A549 (cell line): ENCODE results near the gene ADI1. TPM values are rescaled to one million over a fixed set of nuclear protein-coding genes. Genes with fewer than 3 reads are reported as not detected.

Source experiments
- ATAC-seq, 2 experiments: fragments of 200-7000 bp in 1 of 2; fragments of >200 bp in 1 of 2; cut with Nextera tagmentation in 1 of 2; cut with Tn5 transposase in 1 of 2; 3 replicates each; pipeline versions ENCODE4 v1.8.0 to v1.9.1; 2018 to 2020; ENCODE audit warnings: mild to moderate bottlenecking in 1 of 2, moderate library complexity in 1 of 2
- CTCF ChIA-PET: fragments of 300-600 bp; sonication (Branson Sonifier 250); formaldehyde crosslinking; extraction: SDS; loops from one replicate; lab custom pipeline; 2021; ENCODE audit warnings: antibody characterized with exemption, inconsistent platforms; lab: Yijun Ruan, JAX
- POLR2A ChIA-PET: fragments of 350-600 bp; formaldehyde crosslinking; extraction: SDS; loops from one replicate; lab custom pipeline; 2021; ENCODE audit warnings: antibody characterized with exemption, inconsistent platforms; lab: Yijun Ruan, JAX
- DNase-seq, 2 experiments: peaks; one replicate each; pipeline versions ENCODE4 v3.0.0 to v3.0.0-alpha.2; 2011 to 2016; ENCODE audit warnings: low read depth in 1 of 2, low spot score in 1 of 2
- FAIRE-seq: peaks from 2 replicates; lab custom pipeline; 2011; peaks lifted over from hg19 to GRCh38; lab: Jason Lieb, UNC
- H3K27ac ChIP-seq, 2 experiments: fragments of >200 bp; sonication (Bioruptor Twin); formaldehyde crosslinking; 3 replicates each; pipeline ENCODE4 v1.5.1; 2016 to 2017
- H3K4me1 ChIP-seq: fragments of >200 bp; sonication (Bioruptor Twin); formaldehyde crosslinking; 3 replicates; pipeline ENCODE4 v1.6.1; 2016
- H3K4me2 ChIP-seq: fragments of >200 bp; sonication (Bioruptor Twin); formaldehyde crosslinking; 3 replicates; pipeline ENCODE4 v1.6.1; 2016
- H3K4me3 ChIP-seq: fragments of >200 bp; sonication (Bioruptor Twin); formaldehyde crosslinking; 3 replicates; pipeline ENCODE4 v1.5.1; 2016
- H3K9me3 ChIP-seq: fragments of >200 bp; sonication (Bioruptor Twin); formaldehyde crosslinking; 3 replicates; pipeline ENCODE4 v1.6.1; 2016
- CBX8 ChIP-seq: fragments of 200-600 bp; sonication (generic); IDR thresholded peaks from 2 replicates; pipeline ENCODE4 v1.6.1; 2016
- CHD2 ChIP-seq: fragments of 150-350 bp; IDR thresholded peaks from 2 replicates; pipeline ENCODE4 v1.6.1; 2014; ENCODE audit warnings: low read length; ENCODE audit not compliant: partially characterized antibody
- EHF ChIP-seq: fragments of 250-450 bp; sonication (Bioruptor Pico); IDR thresholded peaks from 2 replicates; pipeline ENCODE4 v1.5.0; 2020; ENCODE audit warnings: mild to moderate bottlenecking
- GATA3 ChIP-seq: IDR thresholded peaks from 2 replicates; pipeline ENCODE4 v1.6.1; 2012; ENCODE audit warnings: borderline replicate concordance
- HDAC2 ChIP-seq: fragments of 200-600 bp; sonication (generic); IDR thresholded peaks from 2 replicates; pipeline ENCODE4 v1.6.1; 2016
- HOXB13 ChIP-seq: fragments of 250-450 bp; sonication (Bioruptor Pico); IDR thresholded peaks from 2 replicates; pipeline ENCODE4 v1.5.0; 2020; ENCODE audit warnings: low read depth, mild to moderate bottlenecking, moderate library complexity
- JUN ChIP-seq, 2 experiments: fragments of >200 bp; sonication (Bioruptor Twin); formaldehyde crosslinking; IDR thresholded peaks; 2 replicates in 1 of 2; 3 replicates in 1 of 2; pipeline ENCODE4 v1.6.1; 2016 to 2017
- KDM5A ChIP-seq: fragments of 200-600 bp; sonication (generic); IDR thresholded peaks from 2 replicates; pipeline ENCODE4 v1.6.1; 2016; ENCODE audit warnings: antibody characterized with exemption, mild to moderate bottlenecking
- MAFK ChIP-seq: fragments of 450-650 bp; IDR thresholded peaks from 2 replicates; pipeline ENCODE4 v1.6.1; 2014; ENCODE audit not compliant: partially characterized antibody
- MYC ChIP-seq: IDR thresholded peaks from 2 replicates; pipeline ENCODE4 v1.6.1; 2012; ENCODE audit warnings: mild to moderate bottlenecking, inconsistent platforms, low read length, improper control_type of control experiment, borderline replicate concordance
- NPAS2 ChIP-seq: fragments of 250-450 bp; sonication (Bioruptor Pico); IDR thresholded peaks from 2 replicates; pipeline ENCODE4 v1.8.0; 2022; ENCODE audit warnings: mild to moderate bottlenecking, moderate library complexity, borderline replicate concordance
- PHF8 ChIP-seq: fragments of 200-600 bp; sonication (generic); IDR thresholded peaks from 2 replicates; pipeline ENCODE4 v1.6.1; 2016; ENCODE audit warnings: low read depth, mild to moderate bottlenecking, antibody characterized with exemption, moderate library complexity, borderline replicate concordance
- POLR2A ChIP-seq: IDR thresholded peaks from 2 replicates; pipeline ENCODE4 v1.6.1; 2012; ENCODE audit warnings: mild to moderate bottlenecking, low read length
- POLR2AphosphoS2 ChIP-seq: conservative IDR thresholded peaks from 2 replicates; pipeline ENCODE4 v1.6.1; 2012; ENCODE audit warnings: low read length, improper control_type of control experiment, inconsistent platforms
- RAD21 ChIP-seq, 2 experiments: fragments of >200 bp in 1 of 2; sonication (Bioruptor Twin) in 1 of 2; formaldehyde crosslinking in 1 of 2; IDR thresholded peaks in 1 of 2; conservative IDR thresholded peaks in 1 of 2; 2 replicates in 1 of 2; 3 replicates in 1 of 2; pipeline ENCODE4 v1.6.1; 2012 to 2018; ENCODE audit warnings: inconsistent platforms in 1 of 2
- RCOR1 ChIP-seq: fragments of 150-350 bp; IDR thresholded peaks from 2 replicates; pipeline ENCODE4 v1.6.1; 2014; ENCODE audit warnings: antibody characterized with exemption, low read length, low read depth
- RNF2 ChIP-seq: fragments of 200-600 bp; sonication (generic); IDR thresholded peaks from 2 replicates; pipeline ENCODE4 v1.6.1; 2016; ENCODE audit warnings: low read depth, mild to moderate bottlenecking, antibody characterized with exemption, moderate library complexity, borderline replicate concordance
- SMC3 ChIP-seq: fragments of >200 bp; sonication (Bioruptor Twin); formaldehyde crosslinking; IDR thresholded peaks from 3 replicates; pipeline ENCODE4 v1.6.1; 2018; ENCODE audit warnings: inconsistent platforms
- TFCP2L1 ChIP-seq: fragments of 250-450 bp; sonication (Bioruptor Pico); IDR thresholded peaks from 2 replicates; pipeline ENCODE4 v1.5.0; 2021; ENCODE audit warnings: mild to moderate bottlenecking
- TP53 ChIP-seq: fragments of 250-450 bp; sonication (Bioruptor Pico); IDR thresholded peaks from 2 replicates; pipeline ENCODE4 v1.5.0; 2021; ENCODE audit warnings: mild to moderate bottlenecking, moderate library complexity
- ZC3H11A ChIP-seq: fragments of 450-650 bp; IDR thresholded peaks from 2 replicates; pipeline ENCODE4 v1.6.1; 2014; ENCODE audit warnings: antibody characterized with exemption, mild to moderate bottlenecking
- ZSCAN20 ChIP-seq: fragments of 250-450 bp; sonication (Bioruptor Pico); IDR thresholded peaks from 2 replicates; pipeline ENCODE4 v1.8.0; 2022; ENCODE audit warnings: mild to moderate bottlenecking, moderate library complexity
- WGBS: methylation state at CpG from one replicate; pipeline ENCODE4 v1.1.6; 2017; ENCODE audit errors: missing lambda C conversion rate; 5-methylcytosine and 5-hydroxymethylcytosine counted together
- polyA plus RNA-seq, 4 experiments: library from polyadenylated mRNA; depleted of rRNA in 3 of 4; stranded (reverse); fragments of >200 nt; fragmentation: RNase III in 1 of 4; extraction: RNeasy Plus Mini Kit Qiagen cat#74134 plus additional on column Dnase treatment in 1 of 4; gene quantifications; 2 replicates in 3 of 4; 3 replicates in 1 of 4; pipeline ENCODE4 v1.2.3, GENCODE V29; 2011 to 2017
- TF ChIP-seq, protein P1 (sequence below): IDR thresholded peaks from 2 replicates; pipeline ENCODE4 v1.6.1; 2012
- TF ChIP-seq, protein P2 (sequence below): fragments of >200 bp; sonication (Bioruptor Twin); formaldehyde crosslinking; IDR thresholded peaks from 3 replicates; pipeline ENCODE4 v1.6.1; 2016
- TF ChIP-seq, protein P3 (sequence below): fragments of 250-450 bp; sonication (Bioruptor Pico); IDR thresholded peaks from 2 replicates; pipeline ENCODE4 v1.5.0; 2021; ENCODE audit warnings: mild to moderate bottlenecking, moderate library complexity, borderline replicate concordance
- TF ChIP-seq, protein P4 (sequence below): IDR thresholded peaks from 2 replicates; pipeline ENCODE4 v1.6.1; 2012; ENCODE audit warnings: low read depth, borderline replicate concordance

ADI1 gene
- polyA plus RNA-seq, 2 of the 4 experiments (the other 2 are of a cell fraction): 47.9 to 84.6 TPM

DNA sequence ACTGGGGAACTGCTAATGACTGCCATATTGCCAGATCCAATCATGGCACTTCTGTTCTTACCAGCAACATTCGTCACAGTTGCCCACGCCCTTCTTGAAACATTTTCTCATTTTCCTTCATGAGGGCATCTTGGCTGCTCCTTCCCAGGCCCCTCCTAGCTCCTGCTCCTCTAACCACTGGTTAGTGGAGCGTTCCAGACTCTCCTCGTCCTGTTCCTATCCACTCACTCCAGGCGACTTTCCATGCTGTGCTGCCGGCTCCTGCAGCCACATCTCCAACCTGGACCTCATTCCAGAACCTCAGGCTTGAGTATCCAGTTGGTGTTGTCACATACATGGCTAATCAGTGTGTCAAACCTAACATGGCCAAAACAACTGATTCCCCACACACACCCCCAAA is 1.3 kb upstream of the ADI1 start:
- Histone ChIP-seq H3K27ac (no peak overlapping the region), H3K4me3 (no peak overlapping the region), H3K4me1 (peaks cover 34% of the 10 kb centered on the region), H3K4me2 (peak overlapping the region; percentile 90), H3K9me3 (no peaks in the 10 kb centered on the region)
- FAIRE-seq: no peak
- TF ChIP-seq, protein P1, sequence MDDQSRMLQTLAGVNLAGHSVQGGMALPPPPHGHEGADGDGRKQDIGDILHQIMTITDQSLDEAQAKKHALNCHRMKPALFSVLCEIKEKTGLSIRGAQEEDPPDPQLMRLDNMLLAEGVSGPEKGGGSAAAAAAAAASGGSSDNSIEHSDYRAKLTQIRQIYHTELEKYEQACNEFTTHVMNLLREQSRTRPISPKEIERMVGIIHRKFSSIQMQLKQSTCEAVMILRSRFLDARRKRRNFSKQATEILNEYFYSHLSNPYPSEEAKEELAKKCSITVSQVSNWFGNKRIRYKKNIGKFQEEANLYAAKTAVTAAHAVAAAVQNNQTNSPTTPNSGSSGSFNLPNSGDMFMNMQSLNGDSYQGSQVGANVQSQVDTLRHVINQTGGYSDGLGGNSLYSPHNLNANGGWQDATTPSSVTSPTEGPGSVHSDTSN: no peak
- no peak for TF ChIP-seq HDAC2
- no peak for TF ChIP-seq CBX8
- TF ChIP-seq TFCP2L1 (CRISPR knock-in tag): no peak
- no peak for TF ChIP-seq ZC3H11A
- TF ChIP-seq, protein P2, sequence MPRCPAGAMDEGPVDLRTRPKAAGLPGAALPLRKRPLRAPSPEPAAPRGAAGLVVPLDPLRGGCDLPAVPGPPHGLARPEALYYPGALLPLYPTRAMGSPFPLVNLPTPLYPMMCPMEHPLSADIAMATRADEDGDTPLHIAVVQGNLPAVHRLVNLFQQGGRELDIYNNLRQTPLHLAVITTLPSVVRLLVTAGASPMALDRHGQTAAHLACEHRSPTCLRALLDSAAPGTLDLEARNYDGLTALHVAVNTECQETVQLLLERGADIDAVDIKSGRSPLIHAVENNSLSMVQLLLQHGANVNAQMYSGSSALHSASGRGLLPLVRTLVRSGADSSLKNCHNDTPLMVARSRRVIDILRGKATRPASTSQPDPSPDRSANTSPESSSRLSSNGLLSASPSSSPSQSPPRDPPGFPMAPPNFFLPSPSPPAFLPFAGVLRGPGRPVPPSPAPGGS: no peak
- no peak for TF ChIP-seq HOXB13 (CRISPR knock-in tag)
- ChIA-PET POLR2A (interaction anchor here (1.2 kb wide), 1 partner anchor 37 kb away, joined by 14 read pairs; the partner anchor contains the start of gene RNASEH1), CTCF (interaction anchor here (1.2 to 1.8 kb wide), 2 partner anchors 15 to 23 kb away, joined by 4 read pairs; no protein-coding TSS in a partner anchor)
- DNase-seq: no peak
- 93% methylated on average over 6 of the region's 6 CpGs for WGBS
- ATAC-seq: no peak

DNA sequence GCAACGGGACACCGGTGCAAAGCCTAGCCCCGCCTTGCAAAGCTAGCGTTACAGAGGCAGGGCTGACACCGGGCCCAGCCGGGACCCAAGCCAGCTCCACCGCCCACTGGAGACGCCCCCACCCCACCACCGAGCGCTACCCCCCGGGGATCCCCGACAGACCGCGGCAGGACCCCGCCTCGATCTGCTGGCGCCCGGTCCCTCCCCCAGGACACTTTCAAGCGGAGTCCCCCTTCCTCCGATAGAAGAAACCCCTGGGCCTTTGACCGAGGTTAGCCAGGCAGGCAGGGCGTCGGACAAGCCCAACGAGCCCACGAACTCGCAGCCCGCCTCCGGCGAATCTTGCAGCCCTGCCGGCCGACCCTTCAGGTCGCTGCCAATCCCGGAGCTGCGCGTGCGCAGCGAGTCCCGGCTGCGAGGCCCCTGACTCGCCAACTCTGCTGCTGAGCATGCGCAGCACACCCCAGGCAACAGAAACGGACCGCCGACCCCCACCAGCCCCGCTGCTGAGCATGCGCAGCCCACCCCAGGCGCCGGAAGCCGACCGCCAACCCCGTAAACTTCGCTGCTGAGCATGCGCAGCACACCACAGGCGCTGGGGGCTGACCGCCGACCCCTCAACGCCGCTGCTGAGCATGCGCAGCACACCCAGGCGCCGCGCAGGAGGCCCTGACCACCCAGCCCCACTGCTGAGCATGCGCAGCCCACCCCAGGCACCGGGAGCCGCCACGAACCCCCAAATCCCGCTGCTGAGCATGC is 656 bp downstream of the ADI1 start:
- H3K27ac ChIP-seq: peak overlapping the region; percentile 95 to 97
- POLR2A ChIA-PET: interaction anchor here (0.7 to 1.3 kb wide), 9 partner anchors 10 to 1117 kb away, joined by 3 to 11 read pairs (median 4); partner anchors contain the start of genes EIPR1 and RNASEH1
- peak overlapping the region; percentile 71 for H3K4me3 ChIP-seq
- CTCF ChIA-PET: interaction anchor here (1.3 kb wide), 1 partner anchor 17 kb away, joined by 3 read pairs; no protein-coding TSS in a partner anchor
- DNase-seq (peak; percentile 99 to 100), FAIRE-seq (no peak), ATAC-seq (peak; percentile 81 to 92)
- 1% methylated on average over 27 of the region's 67 CpGs for WGBS
- peaks cover 24% of the 10 kb centered on the region for H3K4me1 ChIP-seq
- peak overlapping the region; percentile 96 for H3K4me2 ChIP-seq
- no peak for TF ChIP-seq EHF
- peak; percentile 52; the same call in 1 of the 2 replicates for TF ChIP-seq MYC
- TF ChIP-seq JUN (IDR thresholded peaks at IDR 0.05): peak in 1 of 2 experiments; percentile 58; a peak in 2 of 5 replicates
- no peak for TF ChIP-seq TP53 (CRISPR knock-in tag)
- no peak for TF ChIP-seq MAFK
- TF ChIP-seq PHF8: peak; percentile 75; the same call in 1 of the 2 replicates
- TF ChIP-seq, protein P2: peak; percentile 25; the same call in 1 of the 3 replicates
- TF ChIP-seq POLR2A: peak; percentile 95
- no peak for TF ChIP-seq SMC3
- H3K9me3 ChIP-seq: no peaks in the 10 kb centered on the region

DNA sequence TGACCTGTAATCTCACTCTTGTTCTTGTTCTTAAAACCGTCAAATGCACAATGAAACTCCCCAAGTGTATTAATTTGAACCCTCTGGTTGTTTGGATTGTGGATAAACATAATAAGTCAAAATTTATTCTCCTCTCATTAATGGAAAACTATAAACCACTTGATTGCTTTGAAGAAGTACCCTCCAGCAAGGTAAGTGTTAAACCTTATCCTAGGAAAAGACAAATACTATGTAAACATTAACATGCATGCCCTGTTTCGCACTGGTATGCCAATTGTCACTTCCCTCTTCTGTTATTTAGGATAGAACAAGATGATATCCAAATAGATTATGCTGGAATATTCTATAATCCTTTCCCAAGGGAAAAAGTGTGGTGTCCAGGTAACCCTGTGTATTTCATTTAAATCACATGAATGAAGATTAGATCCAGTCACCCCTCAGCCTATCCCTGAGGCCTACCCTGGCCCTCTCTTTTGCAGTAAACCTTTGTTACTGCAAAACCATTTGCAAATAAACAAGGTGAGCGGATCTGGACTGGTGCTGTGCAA is 1.3 kb downstream of the ADI1 start:
- FAIRE-seq (no peak), ATAC-seq (no peak), DNase-seq (no peak)
- ChIA-PET CTCF (interaction anchor here (0.6 to 1.3 kb wide), 2 partner anchors 18 to 27 kb away, joined by 3 read pairs; no protein-coding TSS in a partner anchor), POLR2A (interaction anchor here (0.8 to 1.3 kb wide), 6 partner anchors 11 to 140 kb away, joined by 3 to 11 read pairs (median 4); partner anchors contain the start of genes EIPR1 and RNASEH1)
- Histone ChIP-seq H3K4me3 (peak overlapping the region; percentile 71), H3K27ac (peak overlapping the region; percentile 92 to 97), H3K4me2 (peak overlapping the region; percentile 96), H3K4me1 (peaks cover 17% of the 10 kb centered on the region), H3K9me3 (no peaks in the 10 kb centered on the region)
- WGBS: 33% methylated on average over 3 of the region's 3 CpGs
- no peak for TF ChIP-seq RNF2
- TF ChIP-seq KDM5A: no peak
- no peak for TF ChIP-seq POLR2AphosphoS2
- no peak for TF ChIP-seq ZSCAN20
- TF ChIP-seq CHD2: no peak
- TF ChIP-seq, protein P3, sequence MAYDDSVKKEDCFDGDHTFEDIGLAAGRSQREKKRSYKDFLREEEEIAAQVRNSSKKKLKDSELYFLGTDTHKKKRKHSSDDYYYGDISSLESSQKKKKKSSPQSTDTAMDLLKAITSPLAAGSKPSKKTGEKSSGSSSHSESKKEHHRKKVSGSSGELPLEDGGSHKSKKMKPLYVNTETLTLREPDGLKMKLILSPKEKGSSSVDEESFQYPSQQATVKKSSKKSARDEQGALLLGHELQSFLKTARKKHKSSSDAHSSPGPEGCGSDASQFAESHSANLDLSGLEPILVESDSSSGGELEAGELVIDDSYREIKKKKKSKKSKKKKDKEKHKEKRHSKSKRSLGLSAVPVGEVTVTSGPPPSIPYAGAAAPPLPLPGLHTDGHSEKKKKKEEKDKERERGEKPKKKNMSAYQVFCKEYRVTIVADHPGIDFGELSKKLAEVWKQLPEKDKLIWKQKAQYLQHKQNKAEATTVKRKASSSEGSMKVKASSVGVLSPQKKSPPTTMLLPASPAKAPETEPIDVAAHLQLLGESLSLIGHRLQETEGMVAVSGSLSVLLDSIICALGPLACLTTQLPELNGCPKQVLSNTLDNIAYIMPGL (CRISPR knock-in tag): no peak
- no peak for TF ChIP-seq GATA3
- no peak for TF ChIP-seq HOXB13 (CRISPR knock-in tag)
- no peak for TF ChIP-seq RAD21 (conservative IDR thresholded peaks at IDR 0.05 in 1 of 2, IDR thresholded peaks at IDR 0.05 in 1 of 2)
- TF ChIP-seq RCOR1: no peak
- TF ChIP-seq CBX8: no peak
- no peak for TF ChIP-seq NPAS2 (CRISPR knock-in tag)
- TF ChIP-seq, protein P4, sequence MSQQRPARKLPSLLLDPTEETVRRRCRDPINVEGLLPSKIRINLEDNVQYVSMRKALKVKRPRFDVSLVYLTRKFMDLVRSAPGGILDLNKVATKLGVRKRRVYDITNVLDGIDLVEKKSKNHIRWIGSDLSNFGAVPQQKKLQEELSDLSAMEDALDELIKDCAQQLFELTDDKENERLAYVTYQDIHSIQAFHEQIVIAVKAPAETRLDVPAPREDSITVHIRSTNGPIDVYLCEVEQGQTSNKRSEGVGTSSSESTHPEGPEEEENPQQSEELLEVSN: no peak
